Motor neuron (in vitro differentiated cells): ENCODE results near the gene PACSIN1. TPM values are rescaled to one million over a fixed set of nuclear protein-coding genes. Genes with fewer than 3 reads are reported as not detected.

Experiments used
- ATAC-seq, 8 experiments: fragments of 200-7000 bp; cut with Tn5 transposase; replicated peaks in 6 of 8; 2 replicates each; pipeline ENCODE4 v1.8.0; 2021; ENCODE audit warnings: mild to moderate bottlenecking in 8 of 8, moderate library complexity in 8 of 8
- H3K27ac ChIP-seq, 2 donors: fragments of 250-450 bp; sonication (Bioruptor Pico); 2 replicates each; pipeline ENCODE4 v1.9.0; 2021; ENCODE audit warnings: antibody characterized with exemption in 2 of 2, mild to moderate bottlenecking in 2 of 2, moderate library complexity in 1 of 2
- H3K4me1 ChIP-seq, 2 donors: fragments of 250-450 bp; sonication (Bioruptor Pico); replicated peaks in 1 of 2; 2 replicates each; pipeline ENCODE4 v1.6.1; 2021; ENCODE audit warnings: antibody characterized with exemption in 2 of 2, mild to moderate bottlenecking in 2 of 2, moderate library complexity in 1 of 2
- H3K4me3 ChIP-seq, 5 donors: fragments of 250-450 bp; sonication (Bioruptor Pico); 2 replicates each; pipeline ENCODE4 v1.9.0; 2021; ENCODE audit warnings: antibody characterized with exemption in 5 of 5, mild to moderate bottlenecking in 5 of 5, moderate library complexity in 4 of 5
- WGBS, 10 experiments: fragments of 450-650 bp; shearing (Covaris generic); methylation state at CpG; one replicate each; pipeline ENCODE4 v1.0.0; 2022; 5-methylcytosine and 5-hydroxymethylcytosine counted together
- in situ Hi-C, 9 experiments: fragments of 400-800 bp; cut with MboI; loops; one replicate each; pipeline ENCODE4 v1.15.0; 2021; ENCODE audit warnings: low sequenced_read_pairs in 9 of 9, low pct_unique_long_range_greater_than_20kb in 2 of 9; ENCODE audit not compliant: unreplicated experiment in 9 of 9
- total RNA-seq, 8 experiments: library from RNA; unstranded; fragments of 300-600 nt; gene quantifications; 2 replicates each; pipeline versions ENCODE4 v1.2.3 to v1.2.4, GENCODE V29; 2022

PACSIN1 gene
- total RNA-seq, 8 experiments from 2014 or later, result 0.61 to 4.7 (median 1.3) TPM

GRCh38 chr6:34574647-34575293 lies 108.9 kb downstream of the PACSIN1 start:
- in situ Hi-C loops, result loop anchor here in 1 of 9 experiments (25.0 kb wide), 1 partner anchor 112 kb away; the partner anchor contains the start of gene PACSIN1
- Histone ChIP-seq H3K4me3 (no peak overlapping the region), H3K4me1 (no peaks in the 10 kb centered on the region), H3K27ac (no peak overlapping the region)
- peak in 3 of 8 experiments; percentile 7 to 15 (median 13) for ATAC-seq
- 20 to 100% (median 56%) methylated on average over 1 to 5 of the region's 10 CpGs; no CpG with 5 or more reads in 6 of the 10 experiments for WGBS, 10 experiments

GRCh38 chr6:34575326-34575725 lies 109.5 kb downstream of the PACSIN1 start:
- 60 to 67% methylated on average over 1 to 2 of the region's 3 CpGs; no CpG with 5 or more reads in 8 of the 10 experiments for WGBS, 10 experiments
- H3K4me3 ChIP-seq, result no peak overlapping the region
- H3K27ac ChIP-seq, result no peak overlapping the region
- no peaks in the 10 kb centered on the region for H3K4me1 ChIP-seq
- in situ Hi-C loops, result loop anchor here in 1 of 9 experiments (25.0 kb wide), 1 partner anchor 113 kb away; the partner anchor contains the start of gene PACSIN1
- ATAC-seq, result peak in 1 of 8 experiments; percentile 6

- Histone ChIP-seq H3K4me1 (peaks cover 0 to 3% of the 10 kb centered on the region in 2 donors), H3K4me3 (no peak overlapping the region), H3K27ac (no peak overlapping the region)
- no peak for ATAC-seq
- in situ Hi-C loops, result loop anchor here in 1 of 9 experiments (25.0 kb wide), 1 partner anchor 114 kb away; the partner anchor contains the start of gene PACSIN1
- WGBS, 10 experiments, result 77 to 100% (median 94%) methylated on average over 2 to 13 of the region's 18 CpGs; no CpG with 5 or more reads in 2 of the 10 experiments
These were observed 110.5 kb downstream of the PACSIN1 start for GRCh38 chr6:34576286-34576955.

- WGBS, 10 experiments, result 50 to 100% (median 91%) methylated on average over 1 to 6 of the region's 7 CpGs; no CpG with 5 or more reads in 2 of the 10 experiments
- Histone ChIP-seq H3K4me1 (peaks cover 0 to 3% of the 10 kb centered on the region in 2 donors), H3K27ac (no peak overlapping the region), H3K4me3 (no peak overlapping the region)
- in situ Hi-C loops, result loop anchor here in 1 of 9 experiments (25.0 kb wide), 1 partner anchor 116 kb away; the partner anchor contains the start of gene PACSIN1
- no peak for ATAC-seq
These were observed 112.8 kb downstream of the PACSIN1 start for GRCh38 chr6:34578445-34579262.

GRCh38 chr6:34580707-34581560 lies 115.1 kb downstream of the PACSIN1 start:
- H3K27ac ChIP-seq, result no peak overlapping the region
- WGBS, 10 experiments, result 60 to 100% (median 91%) methylated on average over 1 to 4 of the region's 6 CpGs; no CpG with 5 or more reads in 2 of the 10 experiments
- in situ Hi-C loops, result loop anchor here in 1 of 9 experiments (25.0 kb wide), 1 partner anchor 119 kb away; the partner anchor contains the start of gene PACSIN1
- H3K4me1 ChIP-seq, result peaks cover 0 to 3% of the 10 kb centered on the region in 2 donors
- peak in 7 of 8 experiments; percentile 24 to 80 (median 38) for ATAC-seq
- no peak overlapping the region for H3K4me3 ChIP-seq

- peaks cover 0 to 3% of the 10 kb centered on the region in 2 donors for H3K4me1 ChIP-seq
- no peak for ATAC-seq
- H3K4me3 ChIP-seq, result no peak overlapping the region
- no peak overlapping the region for H3K27ac ChIP-seq
- in situ Hi-C loops, result loop anchor here in 1 of 9 experiments (25.0 kb wide), 1 partner anchor 119 kb away; the partner anchor contains the start of gene PACSIN1
- WGBS, 10 experiments, result 80% methylated on average over 2 of the region's 4 CpGs; no CpG with 5 or more reads in 9 of the 10 experiments
These were observed 115.7 kb downstream of the PACSIN1 start for GRCh38 chr6:34581561-34581920.

GRCh38 chr6:34583461-34583860 lies 117.6 kb downstream of the PACSIN1 start:
- WGBS, 10 experiments, result 76 to 93% methylated on average over 2 to 3 of the region's 6 CpGs; no CpG with 5 or more reads in 8 of the 10 experiments
- H3K27ac ChIP-seq, result no peak overlapping the region
- in situ Hi-C loops, result loop anchor here in 1 of 9 experiments (25.0 kb wide), 1 partner anchor 121 kb away; the partner anchor contains the start of gene PACSIN1

GRCh38 chr6:34583861-34584604 lies 118.2 kb downstream of the PACSIN1 start:
- no peak overlapping the region for H3K27ac ChIP-seq
- in situ Hi-C loops, result loop anchor here in 1 of 9 experiments (25.0 kb wide), 1 partner anchor 122 kb away; the partner anchor contains the start of gene PACSIN1
- WGBS, 10 experiments, result 42 to 100% (median 100%) methylated on average over 1 to 2 of the region's 5 CpGs; no CpG with 5 or more reads in 7 of the 10 experiments
- no peak overlapping the region for H3K4me3 ChIP-seq
- H3K4me1 ChIP-seq, result peaks cover 2 to 6% of the 10 kb centered on the region in 2 donors
- ATAC-seq, result no peak

More at GRCh38 chr6:34583461-34583860, 117.6 kb downstream of the PACSIN1 start:
- H3K4me1 ChIP-seq, result peaks cover 0 to 3% of the 10 kb centered on the region in 2 donors
- no peak overlapping the region for H3K4me3 ChIP-seq
- ATAC-seq, result peak in 2 of 8 experiments; percentile 24 to 41

GRCh38 chr6:34584694-34585093 lies 118.8 kb downstream of the PACSIN1 start:
- no peak for ATAC-seq
- Histone ChIP-seq H3K4me3 (no peak overlapping the region), H3K4me1 (peaks cover 6 to 13% of the 10 kb centered on the region in 2 donors), H3K27ac (no peak overlapping the region)
- in situ Hi-C loops, result loop anchor here in 1 of 9 experiments (25.0 kb wide), 1 partner anchor 122 kb away; the partner anchor contains the start of gene PACSIN1
- WGBS, 10 experiments, result 80 to 100% (median 94%) methylated on average over 1 to 7 of the region's 9 CpGs; no CpG with 5 or more reads in 1 of the 10 experiments
